Liver (tissue), 9 donors: ENCODE data around the gene UNC13A. TPM values are rescaled to one million over a fixed set of nuclear protein-coding genes. Genes with fewer than 3 reads are reported as not detected.

ENCODE experiments used
- DNase-seq: peaks from one replicate; pipeline ENCODE4 v3.0.0-alpha.2; 2017; ENCODE audit warnings: low spot score
- H3K27ac ChIP-seq, 2 donors: one replicate each; pipeline ENCODE4 v1.7.0; 2013; ENCODE audit warnings: inconsistent platforms in 2 of 2, low read length in 2 of 2, control low read depth in 1 of 2, low read depth in 1 of 2, mild to moderate bottlenecking in 1 of 2
- H3K27me3 ChIP-seq, 4 donors: one replicate each; pipeline versions ENCODE4 v1.6.1 to v1.7.0; 2013; ENCODE audit warnings: low read length in 3 of 4, inconsistent platforms in 1 of 4, mild to moderate bottlenecking in 1 of 4, moderate library complexity in 1 of 4; ENCODE audit not compliant: control insufficient read depth in 4 of 4, insufficient read depth in 4 of 4
- H3K36me3 ChIP-seq, 4 donors: one replicate each; pipeline versions ENCODE4 v1.6.1 to v1.7.0; 2013; ENCODE audit warnings: low read length in 3 of 4, mild to moderate bottlenecking in 3 of 4, low read depth in 1 of 4, moderate library complexity in 1 of 4; ENCODE audit not compliant: control insufficient read depth in 4 of 4, insufficient read depth in 3 of 4
- H3K4me1 ChIP-seq, 4 donors: one replicate each; pipeline versions ENCODE4 v1.6.1 to v1.7.0; 2013; ENCODE audit warnings: low read length in 3 of 4, mild to moderate bottlenecking in 3 of 4, moderate library complexity in 1 of 4; ENCODE audit not compliant: control insufficient read depth in 4 of 4, insufficient read depth in 4 of 4
- H3K4me3 ChIP-seq, 3 donors: one replicate each; pipeline versions ENCODE4 v1.6.1 to v1.7.0; 2013; ENCODE audit warnings: low read length in 3 of 3, control low read depth in 1 of 3, low read depth in 1 of 3, mild to moderate bottlenecking in 1 of 3
- H3K9ac ChIP-seq, 2 donors: one replicate each; pipeline ENCODE4 v1.7.0; 2013; ENCODE audit warnings: low read length in 2 of 2, mild to moderate bottlenecking in 2 of 2, moderate library complexity in 2 of 2, control low read depth in 1 of 2, low read depth in 1 of 2
- H3K9me3 ChIP-seq, 4 donors: one replicate each; pipeline versions ENCODE4 v1.6.1 to v1.7.0; 2013; ENCODE audit warnings: low read length in 3 of 4; ENCODE audit not compliant: control insufficient read depth in 4 of 4
- EGR1 ChIP-seq, 2 donors: IDR thresholded peaks; 2 replicates each; pipeline ENCODE4 v1.6.1; 2016 to 2018; ENCODE audit warnings: antibody characterized with exemption in 2 of 2, low read depth in 2 of 2
- FOXA1 ChIP-seq: IDR thresholded peaks from 2 replicates; pipeline ENCODE4 v1.6.1; 2016; ENCODE audit warnings: antibody characterized with exemption
- FOXA2 ChIP-seq: IDR thresholded peaks from 2 replicates; pipeline ENCODE4 v1.6.1; 2016; ENCODE audit warnings: antibody characterized with exemption
- GABPA ChIP-seq, 2 donors: IDR thresholded peaks in 1 of 2; conservative IDR thresholded peaks in 1 of 2; 2 replicates each; pipeline ENCODE4 v1.6.1; 2016; ENCODE audit warnings: antibody characterized with exemption in 2 of 2, mild to moderate bottlenecking in 1 of 2, moderate library complexity in 1 of 2
- HNF4A ChIP-seq, 2 donors: conservative IDR thresholded peaks; 2 replicates each; pipeline ENCODE4 v1.6.1; 2016; ENCODE audit warnings: antibody characterized with exemption in 2 of 2, mild to moderate bottlenecking in 2 of 2
- HNF4G ChIP-seq: IDR thresholded peaks from 2 replicates; pipeline ENCODE4 v1.6.1; 2016; ENCODE audit warnings: antibody characterized with exemption
- JUND ChIP-seq, 2 donors: IDR thresholded peaks; 2 replicates each; pipeline ENCODE4 v1.6.1; 2016; ENCODE audit warnings: antibody characterized with exemption in 2 of 2
- NR2F2 ChIP-seq: IDR thresholded peaks from 2 replicates; pipeline ENCODE4 v1.6.1; 2016; ENCODE audit warnings: antibody characterized with exemption
- SP1 ChIP-seq: IDR thresholded peaks from 2 replicates; pipeline ENCODE4 v1.6.1; 2018; ENCODE audit warnings: antibody characterized with exemption, mild to moderate bottlenecking
- TAF1 ChIP-seq: conservative IDR thresholded peaks from 2 replicates; pipeline ENCODE4 v1.6.1; 2016; ENCODE audit warnings: antibody characterized with exemption, mild to moderate bottlenecking
- YY1 ChIP-seq: IDR thresholded peaks from 2 replicates; pipeline ENCODE4 v1.6.1; 2016; ENCODE audit warnings: antibody characterized with exemption, mild to moderate bottlenecking
- WGBS: extraction: QIAGEN DNeasy Blood & Tissue Kit; methylation state at CpG from one replicate; pipeline ENCODE4 v1.1.7; 2013; 5-methylcytosine and 5-hydroxymethylcytosine counted together
- polyA plus RNA-seq, 2 donors: library from polyadenylated mRNA; stranded (reverse) in 1 of 2; unstranded in 1 of 2; fragments of 200-250 nt in 1 of 2; fragments of >200 nt in 1 of 2; fragmentation: Nextera tagmentation in 1 of 2; extraction: Ambion mirVana in 1 of 2; gene quantifications; one replicate each; pipeline versions ENCODE4 v1.2.1 to v1.2.3, GENCODE V29; 2013 to 2015
- total RNA-seq, 2 donors: library from RNA; depleted of rRNA; stranded (reverse); fragments of >200 nt; gene quantifications; one replicate each; pipeline ENCODE4 v1.2.3, GENCODE V29; 2014
- TF ChIP-seq, protein P1 (sequence below): fragments of 150-350 bp; IDR thresholded peaks from 2 replicates; pipeline ENCODE4 v1.5.1; 2017; ENCODE audit warnings: improper control_type of control experiment, low read depth, low read length; ENCODE audit not compliant: missing input control
- TF ChIP-seq, protein P2 (sequence below): IDR thresholded peaks from 2 replicates; pipeline ENCODE4 v1.6.1; 2016; ENCODE audit warnings: antibody characterized with exemption
- TF ChIP-seq, protein P3 (sequence below): IDR thresholded peaks from 2 replicates; pipeline ENCODE4 v1.6.1; 2016; ENCODE audit warnings: antibody characterized with exemption, mild to moderate bottlenecking
- donor health status: healthy.
- donor health status: healthy.
- donor health status: healthy.
- donor health status: healthy.
- donor health status: healthy.

UNC13A gene
- total and polyA plus RNA-seq, 4 donors, result under 0.01 to 0.01 TPM; not detected in 2

GRCh38 chr19:17716309-17716929 is 28.3 kb upstream of the UNC13A start:
- Histone ChIP-seq H3K9ac (no peak overlapping the region), H3K27me3 (no peaks in the 10 kb centered on the region), H3K36me3 (no peaks in the 10 kb centered on the region), H3K27ac (no peak overlapping the region), H3K4me1 (peaks cover 12 to 21% (median 18%) of the 10 kb centered on the region in 4 donors), H3K9me3 (no peaks in the 10 kb centered on the region), H3K4me3 (no peak overlapping the region)
- TF ChIP-seq HNF4A (conservative IDR thresholded peaks at IDR 0.05), result no peak
- 66% methylated on average over 4 of the region's 4 CpGs for WGBS
- no peak for DNase-seq

GRCh38 chr19:17711851-17712250 is 23.7 kb upstream of the UNC13A start:
- 69% methylated on average over 6 of the region's 6 CpGs for WGBS
- Histone ChIP-seq H3K4me1 (no peaks in the 10 kb centered on the region), H3K27me3 (no peaks in the 10 kb centered on the region), H3K27ac (no peak overlapping the region), H3K36me3 (no peaks in the 10 kb centered on the region), H3K9me3 (no peaks in the 10 kb centered on the region), H3K9ac (no peak overlapping the region), H3K4me3 (no peak overlapping the region)
- no peak for DNase-seq
- TF ChIP-seq, protein P1, sequence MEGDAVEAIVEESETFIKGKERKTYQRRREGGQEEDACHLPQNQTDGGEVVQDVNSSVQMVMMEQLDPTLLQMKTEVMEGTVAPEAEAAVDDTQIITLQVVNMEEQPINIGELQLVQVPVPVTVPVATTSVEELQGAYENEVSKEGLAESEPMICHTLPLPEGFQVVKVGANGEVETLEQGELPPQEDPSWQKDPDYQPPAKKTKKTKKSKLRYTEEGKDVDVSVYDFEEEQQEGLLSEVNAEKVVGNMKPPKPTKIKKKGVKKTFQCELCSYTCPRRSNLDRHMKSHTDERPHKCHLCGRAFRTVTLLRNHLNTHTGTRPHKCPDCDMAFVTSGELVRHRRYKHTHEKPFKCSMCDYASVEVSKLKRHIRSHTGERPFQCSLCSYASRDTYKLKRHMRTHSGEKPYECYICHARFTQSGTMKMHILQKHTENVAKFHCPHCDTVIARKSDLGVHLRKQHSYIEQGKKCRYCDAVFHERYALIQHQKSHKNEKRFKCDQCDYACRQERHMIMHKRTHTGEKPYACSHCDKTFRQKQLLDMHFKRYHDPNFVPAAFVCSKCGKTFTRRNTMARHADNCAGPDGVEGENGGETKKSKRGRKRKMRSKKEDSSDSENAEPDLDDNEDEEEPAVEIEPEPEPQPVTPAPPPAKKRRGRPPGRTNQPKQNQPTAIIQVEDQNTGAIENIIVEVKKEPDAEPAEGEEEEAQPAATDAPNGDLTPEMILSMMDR, result no peak

DNA sequence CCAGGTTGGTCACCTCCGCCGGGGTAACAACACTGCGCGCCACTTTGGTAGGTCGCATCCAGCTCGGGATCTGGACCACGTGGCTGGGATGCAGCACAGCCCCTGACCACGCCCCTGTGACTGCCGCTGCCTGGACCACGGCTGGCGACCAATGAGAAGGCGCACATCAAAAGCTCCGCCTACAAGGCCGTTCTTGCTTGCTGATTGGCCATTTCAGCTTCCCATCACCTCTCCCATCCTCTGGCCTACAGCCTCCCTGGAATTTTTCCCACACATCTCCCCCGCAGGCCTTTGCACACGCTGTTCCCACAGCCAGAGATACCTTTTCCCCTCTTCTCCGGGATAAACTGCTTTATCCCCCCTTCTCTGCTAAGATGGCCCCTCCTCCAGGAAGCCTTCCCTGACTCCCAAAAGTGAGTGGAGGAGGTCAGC is 18.6 kb upstream of the UNC13A start:
- no peak for DNase-seq

More for the DNA sequence above, 18.6 kb upstream of the UNC13A start:
- TF ChIP-seq NR2F2, result no peak
- TF ChIP-seq HNF4G, result no peak
- no peak for TF ChIP-seq EGR1 (IDR thresholded peaks at IDR 0.05; ENCODE audit: low read depth in 2 of 2)
- no peak for TF ChIP-seq FOXA2
- TF ChIP-seq SP1, result no peak
- no peak for TF ChIP-seq JUND (IDR thresholded peaks at IDR 0.05)
- TF ChIP-seq, protein P2, sequence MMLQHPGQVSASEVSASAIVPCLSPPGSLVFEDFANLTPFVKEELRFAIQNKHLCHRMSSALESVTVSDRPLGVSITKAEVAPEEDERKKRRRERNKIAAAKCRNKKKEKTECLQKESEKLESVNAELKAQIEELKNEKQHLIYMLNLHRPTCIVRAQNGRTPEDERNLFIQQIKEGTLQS, result no peak
- TF ChIP-seq YY1, result no peak
- TF ChIP-seq HNF4A (conservative IDR thresholded peaks at IDR 0.05), result no peak
- no peak for TF ChIP-seq FOXA1
- TF ChIP-seq TAF1, result no peak
- TF ChIP-seq, protein P3, sequence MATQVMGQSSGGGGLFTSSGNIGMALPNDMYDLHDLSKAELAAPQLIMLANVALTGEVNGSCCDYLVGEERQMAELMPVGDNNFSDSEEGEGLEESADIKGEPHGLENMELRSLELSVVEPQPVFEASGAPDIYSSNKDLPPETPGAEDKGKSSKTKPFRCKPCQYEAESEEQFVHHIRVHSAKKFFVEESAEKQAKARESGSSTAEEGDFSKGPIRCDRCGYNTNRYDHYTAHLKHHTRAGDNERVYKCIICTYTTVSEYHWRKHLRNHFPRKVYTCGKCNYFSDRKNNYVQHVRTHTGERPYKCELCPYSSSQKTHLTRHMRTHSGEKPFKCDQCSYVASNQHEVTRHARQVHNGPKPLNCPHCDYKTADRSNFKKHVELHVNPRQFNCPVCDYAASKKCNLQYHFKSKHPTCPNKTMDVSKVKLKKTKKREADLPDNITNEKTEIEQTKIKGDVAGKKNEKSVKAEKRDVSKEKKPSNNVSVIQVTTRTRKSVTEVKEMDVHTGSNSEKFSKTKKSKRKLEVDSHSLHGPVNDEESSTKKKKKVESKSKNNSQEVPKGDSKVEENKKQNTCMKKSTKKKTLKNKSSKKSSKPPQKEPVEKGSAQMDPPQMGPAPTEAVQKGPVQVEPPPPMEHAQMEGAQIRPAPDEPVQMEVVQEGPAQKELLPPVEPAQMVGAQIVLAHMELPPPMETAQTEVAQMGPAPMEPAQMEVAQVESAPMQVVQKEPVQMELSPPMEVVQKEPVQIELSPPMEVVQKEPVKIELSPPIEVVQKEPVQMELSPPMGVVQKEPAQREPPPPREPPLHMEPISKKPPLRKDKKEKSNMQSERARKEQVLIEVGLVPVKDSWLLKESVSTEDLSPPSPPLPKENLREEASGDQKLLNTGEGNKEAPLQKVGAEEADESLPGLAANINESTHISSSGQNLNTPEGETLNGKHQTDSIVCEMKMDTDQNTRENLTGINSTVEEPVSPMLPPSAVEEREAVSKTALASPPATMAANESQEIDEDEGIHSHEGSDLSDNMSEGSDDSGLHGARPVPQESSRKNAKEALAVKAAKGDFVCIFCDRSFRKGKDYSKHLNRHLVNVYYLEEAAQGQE, result no peak
- TF ChIP-seq, protein P1, result no peak
- no peak for TF ChIP-seq GABPA (IDR thresholded peaks at IDR 0.05 in 1 of 2, conservative IDR thresholded peaks at IDR 0.05 in 1 of 2)
- Histone ChIP-seq H3K36me3 (no peaks in the 10 kb centered on the region), H3K27ac (no peak overlapping the region), H3K27me3 (peaks cover 0 to 2% (median 0%) of the 10 kb centered on the region in 4 donors), H3K9me3 (no peaks in the 10 kb centered on the region), H3K4me3 (no peak overlapping the region), H3K4me1 (no peaks in the 10 kb centered on the region), H3K9ac (no peak overlapping the region)
- 25% methylated on average over 17 of the region's 17 CpGs for WGBS
